Umbilical cord (tissue), 2 donors: ENCODE results near the gene TNFRSF4. TPM values are rescaled to one million over a fixed set of nuclear protein-coding genes. Genes with fewer than 3 reads are reported as not detected.

Experiments used
- DNase-seq: peaks from one replicate; pipeline ENCODE4 v3.0.0-alpha.2; 2015; ENCODE audit warnings: low spot score
- total RNA-seq: library from RNA; depleted of rRNA; stranded (reverse); fragments of >200 nt; gene quantifications from one replicate; pipeline ENCODE4 v1.2.3, GENCODE V29; 2014; ENCODE audit warnings: low replicate concordance; ENCODE audit not compliant: insufficient read depth

Gene TNFRSF4
- total RNA-seq, 1 donor from 2014 or later, result not detected

DNA sequence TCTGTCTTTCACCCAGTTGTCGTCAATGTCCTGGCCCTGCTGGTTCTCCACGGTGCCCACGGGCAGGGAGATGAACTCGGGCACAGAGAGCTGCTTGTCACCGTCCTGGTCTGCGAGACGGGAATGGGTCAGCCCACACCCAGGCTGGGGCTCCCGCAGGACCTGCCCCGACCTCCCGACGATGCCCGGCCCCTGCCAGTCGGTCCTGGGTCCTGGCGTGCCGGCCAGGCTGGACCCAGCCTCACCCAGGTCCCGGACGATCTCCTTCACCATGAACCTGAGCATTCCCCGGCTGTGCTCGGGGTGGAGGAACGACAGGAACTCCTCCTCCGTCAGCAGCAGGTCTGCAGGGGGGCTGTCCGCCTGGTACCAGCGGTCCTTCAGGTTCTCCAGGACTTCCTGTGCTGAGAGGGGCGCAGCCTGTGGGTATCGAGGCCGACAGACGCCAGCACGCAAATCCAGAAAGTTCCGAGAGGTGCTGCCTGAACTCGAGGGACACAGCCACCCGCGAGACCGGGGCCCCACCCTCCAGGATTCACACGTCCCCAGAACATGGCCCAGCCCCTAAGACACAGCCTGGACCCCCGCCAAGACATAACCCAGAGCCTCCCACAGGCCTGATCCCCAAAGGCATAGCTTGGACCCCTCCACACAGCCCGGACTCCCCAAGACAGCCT, 4.7 kb upstream of the TNFRSF4 start:
- DNase-seq, result no peak

DNA sequence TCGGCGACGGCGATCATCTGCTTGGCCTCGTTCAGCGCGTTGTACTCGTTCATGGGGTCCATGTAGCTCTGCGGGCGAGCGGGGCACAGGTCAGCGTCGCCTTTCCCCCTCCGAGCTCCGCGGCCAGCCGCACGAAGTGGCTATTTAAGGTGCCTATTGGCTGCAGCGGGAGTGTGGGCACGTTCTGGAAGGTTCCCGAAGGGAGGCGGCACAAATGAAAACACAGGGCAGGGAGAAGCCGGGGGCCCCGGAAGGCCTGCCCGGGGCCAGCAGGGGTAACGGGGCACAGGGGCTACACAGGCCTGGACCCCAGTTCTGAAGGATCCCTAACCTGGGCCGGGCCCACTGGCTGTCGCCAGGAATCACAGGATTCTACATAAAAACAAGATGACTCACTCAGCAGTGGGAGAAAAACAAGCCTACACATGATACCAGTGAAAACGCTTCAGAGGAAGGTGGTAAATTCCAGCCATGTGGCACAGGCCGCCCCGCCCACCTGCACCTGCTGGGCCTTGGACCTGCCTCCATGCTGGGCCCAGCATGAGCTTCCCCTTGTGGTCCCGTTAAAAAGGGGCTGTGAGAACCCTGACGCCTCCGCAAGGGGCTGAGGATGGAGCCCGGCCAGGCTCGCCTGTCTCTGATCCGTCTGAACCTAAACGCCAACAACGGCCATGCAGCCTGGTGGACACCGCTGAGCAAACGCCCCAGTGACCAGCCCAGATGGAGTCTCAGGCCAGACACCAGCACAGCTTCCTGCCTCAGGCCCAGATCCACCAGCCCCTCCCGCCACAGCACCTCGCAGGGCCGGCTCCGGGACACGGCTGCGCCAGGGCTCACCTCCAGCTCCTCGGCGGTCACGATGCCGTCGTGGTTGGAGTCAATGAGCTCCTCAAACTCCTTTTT, 3.9 kb upstream of the TNFRSF4 start:
- DNase-seq, result no peak

DNA sequence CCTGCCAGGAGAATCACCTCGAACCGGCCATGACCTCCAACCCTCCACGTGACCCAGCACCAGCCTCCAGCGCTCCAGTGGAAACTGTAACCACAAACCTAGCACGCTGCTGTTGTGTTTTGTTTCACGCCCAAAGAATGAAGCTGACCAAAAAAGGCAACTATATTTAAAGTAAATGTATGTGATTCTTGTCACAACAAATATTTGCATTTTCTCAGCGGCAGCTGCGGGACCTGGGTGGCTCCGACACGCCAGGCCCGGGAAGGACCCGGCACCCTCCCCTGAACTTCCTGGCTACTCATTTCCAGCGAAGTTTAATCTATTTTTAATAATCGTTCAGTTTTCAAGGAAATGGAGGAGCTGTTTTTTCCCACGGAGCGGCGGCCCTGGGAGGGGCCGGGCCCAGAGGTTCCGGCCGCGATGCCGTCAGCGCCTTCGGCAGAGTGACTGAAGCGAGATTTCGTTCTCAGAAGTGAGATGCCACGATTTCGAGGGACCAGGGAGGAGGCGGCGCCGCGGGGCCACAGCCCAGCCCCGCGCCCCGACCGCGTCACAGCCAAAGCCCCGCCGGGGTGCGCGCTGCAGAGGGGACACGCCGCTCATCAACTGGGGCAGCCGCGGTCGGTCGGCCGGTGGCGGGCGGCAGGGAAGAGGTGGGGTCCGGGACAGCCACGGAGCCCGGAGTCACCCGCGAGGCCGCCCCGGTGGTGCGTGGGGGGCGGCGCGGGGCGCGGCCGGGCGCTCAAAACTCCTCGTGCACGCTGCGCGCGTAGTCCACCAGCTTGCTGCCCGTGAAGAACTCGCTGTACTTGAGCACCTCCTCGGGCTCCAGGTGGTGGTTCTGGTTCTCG, 3.0 kb upstream of the TNFRSF4 start:
- DNase-seq, result no peak

DNA sequence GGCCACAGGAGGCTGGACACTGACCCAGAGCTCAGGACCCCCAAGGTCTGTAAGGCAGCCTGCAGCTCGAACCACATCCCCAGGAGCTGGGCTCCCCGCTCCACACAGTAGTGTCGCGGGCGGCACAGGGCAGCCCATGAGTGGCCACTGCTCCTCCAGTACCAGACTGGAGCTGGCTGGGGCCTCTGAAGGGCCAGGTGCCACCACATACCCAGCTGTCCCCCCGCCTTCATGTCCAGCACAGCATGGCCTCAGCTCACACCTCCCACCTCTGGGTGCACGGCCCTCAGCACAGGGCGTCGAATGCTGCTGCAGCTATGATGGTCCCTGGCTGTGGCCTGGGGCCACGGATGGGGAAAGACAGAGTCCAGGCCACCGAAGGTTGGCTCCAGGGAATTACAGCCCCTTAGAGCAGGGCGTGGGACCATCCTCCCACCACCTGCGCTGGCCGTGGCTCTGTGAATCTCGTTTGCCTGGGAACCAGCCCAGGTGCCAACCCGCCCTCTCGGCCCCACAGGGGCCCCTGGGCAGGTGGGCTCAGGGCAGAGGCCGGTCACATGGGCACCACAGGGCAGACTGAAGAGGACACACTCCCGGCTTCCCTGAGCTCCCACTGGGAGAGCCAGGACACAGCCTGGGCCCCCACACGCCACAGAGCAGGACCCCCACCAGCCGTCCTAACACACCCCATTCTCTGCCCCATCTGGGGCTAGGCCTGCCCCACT, 2.1 kb upstream of the TNFRSF4 start:
- DNase-seq, result no peak

DNA sequence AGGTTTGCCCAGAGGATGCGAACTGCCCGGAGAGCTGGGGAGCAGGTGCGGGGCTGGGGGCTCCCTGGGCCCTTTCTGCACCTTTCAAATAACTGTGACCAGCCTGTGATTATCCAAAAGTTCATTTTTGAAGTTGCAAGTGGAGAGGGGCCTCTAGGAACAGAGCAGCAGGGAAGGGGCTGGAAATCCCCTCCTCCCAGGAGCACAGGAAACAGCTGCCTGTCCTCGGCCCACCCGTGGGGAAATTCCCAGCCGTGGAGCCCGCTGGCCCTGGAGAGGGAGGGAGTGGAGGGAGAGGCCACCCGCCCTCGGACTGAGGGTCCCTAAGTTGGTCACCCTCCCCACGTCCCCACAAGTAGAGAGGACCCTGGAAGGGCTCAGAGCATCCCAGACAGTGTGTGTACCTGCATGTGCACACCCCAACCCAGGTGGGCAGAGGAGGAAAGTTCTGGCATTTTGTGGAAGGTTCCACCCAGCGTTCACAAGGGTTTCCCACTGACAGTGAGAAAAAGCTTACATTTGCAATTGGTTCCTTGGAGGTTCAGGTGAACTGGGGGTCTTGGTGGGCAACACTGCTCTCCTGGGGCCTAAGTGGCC, 1.2 kb upstream of the TNFRSF4 start:
- no peak for DNase-seq

DNA sequence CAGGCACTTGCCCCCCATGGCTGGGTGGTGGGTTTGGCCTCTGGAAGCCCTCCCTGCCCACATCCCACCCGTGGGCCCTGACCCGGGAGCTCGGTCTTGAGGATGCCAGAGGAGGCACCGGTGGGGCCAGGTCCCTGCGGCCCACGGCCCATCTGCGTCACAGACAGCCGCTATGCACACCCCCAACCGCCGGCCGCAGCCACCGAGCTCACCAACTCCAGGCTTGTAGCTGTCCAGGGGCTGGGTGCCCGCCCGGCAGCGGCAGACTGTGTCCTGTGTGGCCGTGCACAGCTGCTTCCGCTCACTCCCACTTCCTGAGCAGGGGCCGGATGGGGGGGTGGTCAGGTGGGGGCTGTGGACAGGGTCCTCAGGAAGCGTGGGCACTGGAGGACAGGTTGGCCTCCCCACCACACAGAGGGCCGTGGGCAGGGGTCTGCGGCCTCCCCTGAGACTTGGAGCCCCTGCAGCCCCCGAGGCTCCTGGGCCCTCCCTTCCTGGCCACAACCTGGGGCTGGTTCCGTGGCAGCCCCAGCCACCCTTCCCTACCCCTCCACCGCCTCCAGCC, 1.1 kb downstream of the TNFRSF4 start:
- DNase-seq, result no peak

DNA sequence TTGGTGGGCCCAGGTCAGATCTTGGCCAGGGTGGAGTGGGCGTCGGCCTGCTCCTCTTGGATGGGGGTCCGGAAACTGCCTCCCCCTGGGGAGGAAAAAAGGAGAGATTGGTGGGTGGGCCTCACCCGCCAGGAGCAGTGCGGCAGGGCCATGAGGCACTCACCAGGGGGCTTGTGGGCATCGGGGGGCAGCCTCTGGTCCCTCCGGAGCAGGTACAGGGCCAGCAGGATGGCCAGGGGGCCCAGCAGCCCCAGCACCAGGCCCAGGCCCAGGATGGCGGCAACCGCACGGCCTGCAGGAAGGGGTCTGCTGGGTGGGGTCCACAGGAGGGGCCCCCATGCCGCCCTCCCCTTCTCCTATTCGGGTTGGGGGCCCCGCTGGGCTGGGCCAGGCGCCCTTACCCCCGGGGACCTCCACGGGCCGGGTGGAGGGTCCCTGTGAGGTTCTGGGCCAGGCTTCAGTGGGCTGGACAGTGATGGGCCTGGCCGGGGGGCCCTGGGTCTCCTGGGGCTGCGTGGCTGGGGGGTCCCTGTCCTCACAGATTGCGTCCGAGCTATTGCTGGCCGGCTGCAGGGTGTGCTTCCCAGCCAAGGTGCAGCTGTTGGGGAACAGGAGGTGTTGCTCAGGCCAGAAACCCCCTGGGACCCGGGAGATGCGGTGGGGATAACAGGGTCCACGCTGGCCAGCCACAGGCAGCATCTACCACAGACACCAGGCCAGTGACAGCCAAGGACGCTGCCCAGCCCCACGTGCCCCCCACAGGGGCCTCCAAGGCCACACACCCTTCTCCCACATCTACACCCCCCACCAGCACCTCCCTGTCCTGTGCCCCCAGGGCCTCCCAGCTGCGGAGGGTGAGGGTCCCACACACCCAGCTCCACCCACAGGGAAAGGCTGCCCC, 2.2 kb downstream of the TNFRSF4 start:
- DNase-seq, result no peak

DNA sequence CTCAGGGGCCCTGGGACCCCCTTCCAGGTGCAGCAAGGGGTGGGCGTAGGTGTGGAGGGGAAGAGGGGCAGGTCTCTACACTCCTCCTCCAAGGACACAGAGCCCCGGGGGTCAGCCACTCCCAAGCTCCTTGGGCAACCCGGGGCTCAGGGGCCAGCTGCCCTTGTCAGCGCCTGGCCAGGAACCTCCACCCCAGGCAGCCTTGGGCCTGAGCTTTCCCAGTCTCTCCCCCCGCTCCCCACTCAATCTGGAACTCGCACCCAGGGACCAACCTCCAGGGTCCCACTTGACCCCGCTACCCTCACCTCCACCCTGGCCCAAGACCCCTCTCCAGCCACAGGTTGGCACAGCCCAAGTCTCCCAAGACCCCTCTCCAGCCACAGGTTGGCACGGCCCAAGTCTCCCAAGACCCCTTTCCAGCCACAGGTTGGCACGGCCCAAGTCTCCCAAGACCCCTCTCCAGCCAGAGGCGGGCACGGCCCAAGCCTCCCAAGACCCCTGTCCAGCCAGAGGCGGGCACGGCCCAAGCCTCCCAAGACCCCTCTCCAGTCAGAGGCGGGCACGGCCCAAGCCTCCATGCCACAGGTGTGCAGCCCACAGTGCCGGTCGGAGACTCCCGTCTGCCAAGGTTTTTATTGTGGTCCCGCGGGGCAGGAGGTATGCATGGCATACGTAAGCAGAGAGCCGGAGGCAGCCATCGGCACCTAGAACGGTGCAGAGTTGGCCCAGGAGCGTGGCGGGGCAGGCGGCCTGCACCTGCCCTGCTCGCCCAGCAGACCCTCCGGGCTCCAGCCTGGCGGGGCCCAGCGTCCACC, 3.0 kb downstream of the TNFRSF4 start:
- DNase-seq, result no peak

DNA sequence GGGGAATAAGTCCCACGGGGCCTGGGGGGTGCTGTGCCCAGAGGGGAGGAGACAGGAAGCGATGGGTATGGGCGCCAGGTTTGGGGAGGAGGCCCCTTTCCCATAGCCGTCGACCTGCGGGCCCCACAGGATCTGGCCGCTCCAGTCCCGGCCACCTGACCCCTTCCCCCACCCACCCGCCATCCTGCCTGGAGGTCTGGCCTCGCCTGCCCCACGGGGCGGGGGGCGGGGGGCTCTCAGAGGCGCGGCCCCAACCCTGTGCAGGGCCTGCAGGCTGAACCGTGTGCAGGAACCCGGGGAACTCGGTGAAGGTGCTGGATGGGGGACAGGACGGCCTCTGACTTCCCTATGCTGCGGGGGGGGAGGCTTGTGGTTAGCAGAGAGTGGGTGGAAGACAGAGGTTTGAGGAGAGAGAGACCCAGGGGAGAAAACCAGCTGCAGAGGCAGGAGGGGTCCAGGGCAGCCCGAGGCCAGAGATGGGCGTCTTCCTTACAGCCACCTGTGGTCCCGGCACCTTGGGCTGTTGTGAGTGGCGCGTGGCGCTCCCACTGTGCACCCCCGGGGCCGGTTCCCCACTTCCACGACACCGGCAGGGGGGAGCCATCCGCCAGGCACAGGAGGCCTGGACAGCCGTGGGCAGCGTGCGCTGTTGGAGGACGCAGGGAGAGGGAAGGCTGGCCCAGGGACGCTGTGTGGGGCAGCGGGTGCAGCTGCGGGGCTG, 5.1 kb downstream of the TNFRSF4 start:
- DNase-seq, result no peak

DNA sequence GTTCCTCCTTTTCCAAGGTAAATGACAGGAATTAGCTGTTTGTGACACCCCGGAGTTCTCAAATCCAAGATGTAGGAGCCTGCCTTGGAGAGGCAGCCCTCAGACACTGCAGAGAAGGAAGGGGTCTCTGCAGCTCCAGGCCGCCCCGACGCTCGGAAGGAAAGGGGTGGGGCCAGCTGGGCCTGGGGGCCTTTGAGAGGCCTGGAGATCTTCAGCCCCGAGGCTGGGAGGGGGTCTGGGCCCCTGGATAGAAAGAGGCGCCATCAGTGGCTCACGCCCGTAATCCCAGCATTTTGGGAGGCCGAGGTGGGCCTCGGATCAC, 6.4 kb downstream of the TNFRSF4 start:
- DNase-seq, result no peak

DNA sequence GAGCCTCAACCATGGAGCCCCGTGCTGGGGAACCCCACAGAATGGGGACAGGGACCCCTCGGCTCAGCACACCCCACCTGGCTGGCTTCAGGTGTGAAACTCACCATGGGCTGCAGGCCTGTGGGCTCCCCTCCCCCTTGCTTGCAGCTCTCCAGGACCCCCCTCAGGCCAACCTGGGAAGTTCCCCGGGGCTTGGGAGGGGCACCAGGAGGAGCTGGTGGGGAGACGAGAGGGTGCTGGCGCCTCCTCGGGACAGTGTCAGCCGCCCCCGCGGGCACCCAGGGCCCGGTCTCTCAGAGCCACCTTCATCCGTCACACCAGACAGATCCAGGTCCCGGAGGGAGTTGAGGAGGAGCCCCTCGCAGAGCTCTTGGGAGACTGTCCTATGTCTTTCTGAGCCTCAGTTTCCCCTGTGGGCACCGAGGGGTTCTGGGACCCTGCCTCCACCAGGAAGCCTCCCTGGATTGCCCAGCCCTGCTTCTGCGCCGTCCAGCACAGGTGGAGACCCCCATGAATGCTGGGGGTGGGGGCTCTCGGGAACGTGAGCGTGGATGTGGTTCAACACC, 6.9 kb downstream of the TNFRSF4 start:
- no peak for DNase-seq

DNA sequence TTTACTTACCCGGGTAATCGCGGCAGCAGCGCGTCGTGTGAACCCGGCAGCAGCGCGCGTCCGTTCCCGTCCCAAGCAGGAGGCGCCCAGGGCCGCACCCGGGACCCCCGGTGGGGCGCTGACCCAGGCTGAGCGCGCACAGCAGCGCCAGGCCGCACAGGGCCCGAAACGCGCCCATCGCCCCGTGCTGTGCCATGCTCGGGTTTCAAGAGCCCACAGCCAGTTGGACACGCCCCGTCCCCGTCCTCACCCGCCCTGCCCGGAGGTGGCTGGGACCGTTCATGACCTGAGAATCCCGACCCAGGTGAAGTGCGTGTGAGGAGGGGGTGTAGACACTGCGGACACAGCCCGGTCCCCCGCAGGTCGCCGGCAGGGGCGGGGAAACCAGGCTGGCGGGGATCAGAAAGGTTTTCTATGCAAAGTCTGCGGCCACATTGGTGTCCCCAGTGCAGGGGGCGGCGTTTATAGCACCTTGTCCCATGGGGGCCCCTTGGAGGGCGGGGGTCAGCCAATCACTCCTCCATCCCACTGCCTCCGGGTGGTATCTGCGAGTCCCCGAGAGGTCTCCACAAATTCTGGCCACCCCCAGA, 7.5 kb downstream of the TNFRSF4 start, which contains the start of gene TNFRSF18:
TSS of gene TNFRSF18 (minus strand) at position 217 of the 590 bp plus-strand sequence. CDS start at position 196, 21 bp downstream.
- DNase-seq, result no peak

DNA sequence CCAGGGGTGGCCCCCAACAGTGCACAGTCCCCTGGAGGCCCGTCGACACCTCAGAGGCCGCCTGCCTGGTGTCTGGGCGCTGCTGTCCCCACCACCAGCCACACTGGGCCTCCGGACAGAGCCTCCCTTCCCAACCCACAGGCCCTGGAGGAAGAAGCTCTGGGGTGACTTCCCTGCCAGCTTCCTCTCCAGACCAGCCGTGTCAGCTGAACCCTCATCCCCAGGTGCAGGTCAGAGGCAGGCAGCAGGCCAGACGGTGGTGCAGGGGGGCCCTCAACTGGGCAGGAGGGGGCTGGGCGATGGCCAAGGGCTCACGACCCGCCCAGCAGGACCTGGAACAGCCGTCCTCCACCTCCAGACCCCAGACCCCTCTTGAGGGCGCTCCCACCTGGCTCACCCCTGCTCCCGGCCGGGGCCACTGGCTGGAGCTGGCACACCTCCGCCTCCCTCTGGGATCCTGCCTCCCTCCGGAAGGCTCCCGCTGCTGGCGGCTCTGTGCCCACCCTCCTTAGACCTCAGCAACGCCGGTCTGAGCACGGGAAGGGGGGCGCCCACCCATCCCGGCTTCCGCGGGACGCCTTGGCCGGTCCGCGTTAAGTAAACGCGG, 8.1 kb downstream of the TNFRSF4 start:
- no peak for DNase-seq

DNA sequence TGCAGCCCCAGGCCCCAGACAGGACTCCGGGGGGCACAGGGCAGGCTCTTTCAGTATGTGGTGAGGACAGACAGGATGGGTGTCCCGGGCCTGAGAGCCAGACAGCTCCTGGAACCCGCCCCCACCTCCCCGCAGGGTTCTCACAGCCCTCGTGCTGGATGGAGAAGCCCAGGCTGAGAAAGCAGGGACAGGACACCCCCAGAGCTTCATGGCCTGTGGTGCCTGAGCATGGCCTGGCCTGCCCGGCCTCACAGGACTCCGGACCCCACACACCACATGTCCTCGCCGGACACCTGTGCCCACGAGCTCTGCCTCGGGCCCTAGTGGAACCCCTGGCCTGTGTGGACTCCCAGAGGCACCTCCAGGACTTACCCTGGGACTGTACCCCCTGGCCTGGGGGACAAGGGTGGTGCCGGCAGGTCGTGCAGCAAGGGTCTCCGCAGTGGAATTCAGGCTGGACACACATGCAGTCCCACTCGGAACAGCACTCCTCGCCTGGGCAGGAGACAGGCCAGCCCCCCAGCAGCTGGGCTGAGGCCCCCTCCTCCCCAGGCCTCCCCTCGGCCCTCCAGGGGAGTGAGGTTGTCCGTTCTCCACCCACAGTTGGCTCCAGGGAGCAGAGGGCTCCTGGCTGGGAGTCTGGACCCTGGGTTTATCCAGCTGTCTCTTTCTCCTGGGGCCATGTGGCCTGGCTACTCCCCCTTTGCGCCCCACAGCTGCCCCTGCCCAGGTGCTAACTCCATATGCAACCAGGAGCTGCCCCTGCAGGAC, 8.8 kb downstream of the TNFRSF4 start:
- DNase-seq, result no peak

DNA sequence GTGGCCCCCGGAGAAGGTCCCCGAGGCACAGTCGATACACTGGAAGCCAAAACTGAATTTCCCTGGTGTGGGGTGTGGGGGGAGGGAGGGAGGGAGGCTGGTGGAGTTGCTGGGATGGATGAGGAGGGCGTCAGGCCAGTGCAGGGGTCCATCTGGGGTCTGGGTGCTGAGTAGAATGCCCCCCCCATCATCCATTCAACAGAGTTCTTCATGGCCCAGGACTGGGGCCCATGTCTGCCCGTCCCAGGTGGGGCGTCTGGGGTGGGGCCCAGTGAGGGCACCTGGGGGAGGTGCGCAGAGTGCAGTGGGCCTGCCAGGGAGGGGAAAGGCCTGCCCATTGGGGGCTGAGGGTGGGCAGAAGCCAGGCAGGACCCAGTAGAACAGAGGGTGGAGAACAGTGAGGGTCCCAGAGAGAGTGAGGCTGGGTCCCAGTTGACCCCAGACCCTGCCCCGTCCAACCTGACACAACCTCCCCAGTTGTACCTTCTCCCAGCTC, 9.5 kb downstream of the TNFRSF4 start:
- DNase-seq, result no peak
